K562 (cell line): ENCODE results near the gene ZDHHC1. TPM values are rescaled to one million over a fixed set of nuclear protein-coding genes. Genes with fewer than 3 reads are reported as not detected.

Source experiments
- ATAC-seq: fragments of 200-7000 bp; cut with Tn5 transposase; 3 replicates; pipeline ENCODE4 v1.9.1; 2020; ENCODE audit warnings: moderate library complexity
- BruUV-seq: library from RNA; stranded (reverse); fragments of 400-500 nt; replicated peaks from 2 replicates; lab custom pipeline; 2021; lab: Mats Ljungman, UMichigan
- CTCF ChIA-PET: fragments of 300-600 bp; formaldehyde crosslinking; extraction: SDS; loops from one replicate; lab custom pipeline; 2021; ENCODE audit warnings: low intra/inter-chr PET ratio; lab: Yijun Ruan, JAX
- POLR2A ChIA-PET: fragments of 300-600, 350-650 bp; sonication (Branson Sonifier 250); formaldehyde crosslinking; extraction: SDS; loops from one replicate; lab custom pipeline; 2021; ENCODE audit warnings: antibody characterized with exemption, inconsistent platforms; lab: Yijun Ruan, JAX
- DNase-seq, 4 experiments: peaks; one replicate each; pipeline versions ENCODE4 v3.0.0 to v3.0.0-alpha.2; 2011 to 2018; ENCODE audit warnings: low spot score in 3 of 4, mixed read lengths in 3 of 4; ENCODE audit errors: extremely low read depth in 1 of 4
- FAIRE-seq: peaks from 2 replicates; lab custom pipeline; 2011; peaks lifted over from hg19 to GRCh38; lab: Jason Lieb, UNC
- H2AFZ ChIP-seq: 2 replicates; pipeline ENCODE4 v1.6.0; 2011; ENCODE audit warnings: low read depth, low read length, control low read depth, inconsistent platforms
- H3K27ac ChIP-seq: fragments of 200-600 bp; 3 replicates; pipeline ENCODE4 v1.8.0; 2011; ENCODE audit warnings: low read depth, mild to moderate bottlenecking, control low read depth, inconsistent platforms, low read length, moderate library complexity, mixed read lengths; ENCODE audit errors: extremely low read depth
- H3K27me3 ChIP-seq, 2 experiments: fragments of 300-600 bp in 1 of 2; 2 replicates in 1 of 2; 3 replicates in 1 of 2; pipeline versions ENCODE4 v1.6.0 to v1.8.0; 2011; ENCODE audit warnings: inconsistent platforms in 2 of 2, low read length in 2 of 2, mild to moderate bottlenecking in 1 of 2, mixed read lengths in 1 of 2, moderate library complexity in 1 of 2; ENCODE audit not compliant: control insufficient read depth in 2 of 2, insufficient read depth in 2 of 2
- H3K36me3 ChIP-seq: fragments of 300-600 bp; 3 replicates; pipeline ENCODE4 v1.8.0; 2011; ENCODE audit warnings: mild to moderate bottlenecking, low read length, inconsistent platforms; ENCODE audit not compliant: control insufficient read depth, insufficient read depth
- H3K4me1 ChIP-seq, 2 experiments: fragments of 200-600 bp in 1 of 2; replicated peaks in 1 of 2; 2 replicates in 1 of 2; 3 replicates in 1 of 2; pipeline versions ENCODE4 v1.5.1 to v1.8.0; 2011; ENCODE audit warnings: inconsistent platforms in 2 of 2, low read length in 2 of 2, mild to moderate bottlenecking in 1 of 2, mixed read lengths in 1 of 2, moderate library complexity in 1 of 2; ENCODE audit not compliant: control insufficient read depth in 2 of 2, insufficient read depth in 2 of 2
- H3K4me2 ChIP-seq: 2 replicates; pipeline ENCODE4 v1.6.1; 2011; ENCODE audit warnings: low read length, control low read depth, inconsistent platforms, mixed read lengths; ENCODE audit not compliant: insufficient read depth
- H3K4me3 ChIP-seq: fragments of 200-600 bp; sonication (generic), shearing (Covaris generic); 2 replicates; pipeline ENCODE4 v1.5.1; 2016; ENCODE audit warnings: control low read depth, inconsistent platforms
- H3K79me2 ChIP-seq: fragments of 200-600 bp; 3 replicates; pipeline ENCODE4 v1.8.0; 2011; ENCODE audit warnings: low read length, inconsistent platforms; ENCODE audit not compliant: control insufficient read depth, insufficient read depth
- H3K9ac ChIP-seq, 2 experiments: 2 replicates each; pipeline versions ENCODE4 v1.6.0 to v1.6.1; 2011; ENCODE audit warnings: low read depth in 2 of 2, low read length in 2 of 2, control low read depth in 1 of 2, inconsistent platforms in 1 of 2, mild to moderate bottlenecking in 1 of 2, mixed read lengths in 1 of 2; ENCODE audit not compliant: insufficient read depth in 1 of 2
- H3K9me1 ChIP-seq: one replicate; pipeline ENCODE4 v1.6.0; 2011; ENCODE audit warnings: inconsistent platforms, mild to moderate bottlenecking, low read length, moderate library complexity; ENCODE audit not compliant: control insufficient read depth, insufficient read depth
- H3K9me3 ChIP-seq: replicated peaks from 2 replicates; pipeline ENCODE4 v1.5.1; 2011; ENCODE audit warnings: low read depth, low read length, inconsistent platforms; ENCODE audit not compliant: control insufficient read depth, insufficient read depth
- H4K20me1 ChIP-seq: replicated peaks from 2 replicates; pipeline ENCODE4 v1.6.1; 2011; ENCODE audit warnings: low read length, inconsistent platforms, mixed read lengths; ENCODE audit not compliant: control insufficient read depth, insufficient read depth
- ARID2 ChIP-seq: fragments of 450-650 bp; IDR thresholded peaks from 2 replicates; pipeline ENCODE4 v1.6.1; 2017; ENCODE audit warnings: antibody characterized with exemption, mild to moderate bottlenecking
- ESRRA ChIP-seq: fragments of 450-650 bp; IDR thresholded peaks from 2 replicates; pipeline ENCODE4 v1.6.1; 2014; ENCODE audit warnings: low read depth, mild to moderate bottlenecking, moderate library complexity, borderline replicate concordance
- HMG20B ChIP-seq: fragments of 250-450 bp; sonication (Bioruptor Pico); IDR thresholded peaks from 2 replicates; pipeline ENCODE4 v1.5.0; 2021; ENCODE audit warnings: mild to moderate bottlenecking
- MAZ ChIP-seq, 2 experiments: fragments of 450-650 bp in 1 of 2; sonication (generic) in 1 of 2; formaldehyde crosslinking; IDR thresholded peaks in 1 of 2; conservative IDR thresholded peaks in 1 of 2; 2 replicates each; pipeline versions ENCODE4 v1.4.0 to v1.5.0; 2020; ENCODE audit warnings: mild to moderate bottlenecking in 1 of 2, missing genetic modification reagents in 1 of 2
- RB1 ChIP-seq: fragments of 450-650 bp; IDR thresholded peaks from 2 replicates; pipeline ENCODE4 v1.6.1; 2017; ENCODE audit warnings: low read depth, mild to moderate bottlenecking
- SP1 ChIP-seq: sonication (generic); formaldehyde crosslinking; IDR thresholded peaks from 2 replicates; pipeline ENCODE4 v1.8.1; 2022; ENCODE audit warnings: mild to moderate bottlenecking, missing genetic modification reagents
- STAG1 ChIP-seq: sonication (generic); formaldehyde crosslinking; IDR thresholded peaks from 2 replicates; pipeline ENCODE4 v1.5.0; 2020; ENCODE audit warnings: missing genetic modification reagents, borderline replicate concordance
- WGBS: fragments of 100-300 bp; shearing (Covaris generic); methylation state at CpG from one replicate; pipeline ENCODE4 v1.1.6; 2016; ENCODE audit warnings: low coverage, mixed read lengths; ENCODE audit not compliant: insufficient coverage; ENCODE audit errors: missing lambda C conversion rate; 5-methylcytosine and 5-hydroxymethylcytosine counted together
- in situ Hi-C: fragments of 300-500 bp; cut with MboI; formaldehyde crosslinking; loops from 4 replicates; pipeline ENCODE4 v1.15.0; 2018; ENCODE audit warnings: inconsistent platforms, mixed read lengths
- intact Hi-C: fragments of 100-400 bp; cut with micrococcal nuclease; formaldehyde crosslinking; loops from 2 replicates; pipeline ENCODE4 v1.14.2; 2022
- polyA plus RNA-seq, 8 experiments: library from polyadenylated mRNA; depleted of rRNA in 4 of 8; stranded (reverse) in 5 of 8; unstranded in 3 of 8; fragments of >200 nt; fragmentation: Nextera tagmentation in 2 of 8; fragmentation: Illumina TruSeq in 1 of 8; extraction: Ambion mirVana in 2 of 8; extraction: Trizol in 1 of 8; gene quantifications; 2 replicates each; pipeline versions ENCODE4 v1.2.1 to v1.2.3, GENCODE V29; 2011 to 2014; ENCODE audit warnings: inconsistent platforms in 1 of 8, missing spikeins in 1 of 8
- total RNA-seq, 7 experiments: library from RNA; depleted of rRNA in 6 of 7; stranded (reverse); fragments of >200 nt in 6 of 7; fragmentation: Illumina TruSeq in 2 of 7; extraction: Trizol in 2 of 7; gene quantifications; 2 replicates each; pipeline versions ENCODE4 v1.2.1 to v1.2.3, GENCODE V29; 2011 to 2021; ENCODE audit warnings: low replicate concordance in 1 of 7
- TF ChIP-seq, protein P1 (sequence below), 3 experiments: fragments of 200-800 bp in 1 of 3; sonication (Bioruptor generic) in 1 of 3; sonication (generic) in 1 of 3; formaldehyde crosslinking in 1 of 3; IDR thresholded peaks; 2 replicates each; pipeline versions ENCODE4 v1.6.1 to v1.8.0; 2016 to 2022; ENCODE audit warnings: mild to moderate bottlenecking in 2 of 3, missing compliant biosample characterization in 2 of 3, missing genetic modification characterization in 2 of 3, missing genetic modification reagents in 1 of 3
- TF ChIP-seq, protein P2 (sequence below): fragments of 200-800 bp; sonication (Bioruptor generic); IDR thresholded peaks from 2 replicates; pipeline ENCODE4 v1.6.1; 2017; ENCODE audit warnings: missing genetic modification characterization, missing compliant biosample characterization

The ZDHHC1 gene
- total and polyA plus RNA-seq, 9 of the 15 experiments (the other 6 are each of a cell fraction or from before 2014, with no cell fraction given), result 0.06 to 0.77 (median 0.25) TPM; not detected in 4

DNA sequence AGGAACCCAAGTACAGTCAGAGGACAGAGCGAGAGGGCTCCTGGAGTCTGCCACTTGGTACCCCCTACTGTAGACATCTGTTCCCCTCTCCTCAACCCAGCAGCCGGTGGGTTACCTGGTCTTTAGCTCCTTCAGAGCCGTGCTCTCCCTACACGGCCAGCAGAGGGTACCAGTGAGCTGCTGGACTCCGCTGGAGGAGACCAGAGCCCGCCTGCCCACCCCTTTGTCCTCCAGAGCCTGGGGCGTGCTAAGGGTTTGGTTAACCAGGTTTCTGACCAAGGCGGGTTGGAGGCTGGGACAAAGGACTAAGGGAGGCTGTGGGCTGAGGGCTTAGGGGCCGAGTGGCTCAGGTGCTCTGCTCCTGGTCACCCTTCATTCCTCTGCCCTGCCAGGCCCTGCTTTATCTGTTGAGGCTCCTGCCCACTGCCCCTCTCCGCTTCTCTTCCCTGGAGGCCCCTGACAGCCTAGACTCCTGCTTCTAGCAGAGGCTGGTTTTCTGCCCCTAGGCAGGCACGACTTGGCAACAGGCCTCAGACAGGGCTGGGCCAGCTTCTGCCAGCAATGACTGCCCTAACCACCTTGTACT lies 12.0 kb upstream of the ZDHHC1 start:
- FAIRE-seq, result peak; percentile 89
- Histone ChIP-seq H3K9ac (peak overlapping the region in 1 of 2 experiments; percentile 23; a peak in 1 of 4 replicates), H4K20me1 (peaks cover 13% of the 10 kb centered on the region; the same call in 1 of the 2 replicates), H3K36me3 (no peaks in the 10 kb centered on the region), H3K4me2 (no peak overlapping the region), H3K27ac (no peak overlapping the region), H3K4me3 (no peak overlapping the region), H3K79me2 (no peaks in the 10 kb centered on the region), H3K9me1 (peaks cover under 1% of the 10 kb centered on the region), H2AFZ (no peak overlapping the region), H3K4me1 (peaks cover 8 to 25% of the 10 kb centered on the region in 2 experiments; a peak in 4 of 5 replicates), H3K27me3 (peaks cover 0 to 11% of the 10 kb centered on the region in 2 experiments; a peak in 1 of 5 replicates), H3K9me3 (no peaks in the 10 kb centered on the region)
- in situ Hi-C loops, result no loop called here
- peak; percentile 90 for ATAC-seq
- ChIA-PET POLR2A (interaction anchor here (0.7 to 3.0 kb wide), 4 partner anchors 10 to 469 kb away, joined by 3 to 12 read pairs (median 3); no protein-coding TSS in a partner anchor), CTCF (interaction anchor here (0.8 kb wide), 1 partner anchor 38 kb away, joined by 4 read pairs; no protein-coding TSS in a partner anchor)
- intact Hi-C loops, result loop anchor here (2.0 to 10.0 kb wide), 3 partner anchors 19 to 87 kb away; no protein-coding TSS in a partner anchor
- BruUV-seq, result no TSS peak
- peak; percentile 80 to 86 (median 82) for DNase-seq
- 6% methylated on average over 11 of the region's 11 CpGs for WGBS
- TF ChIP-seq STAG1 (CRISPR knock-in tag) (peak; percentile 33; the same call in 1 of the 2 replicates), HMG20B (CRISPR knock-in tag) (no peak), MAZ (CRISPR knock-in tag; conservative IDR thresholded peaks at IDR 0.05 in 1 of 2, IDR thresholded peaks at IDR 0.05 in 1 of 2) (0 out of 4 replicates have a peak, but pooled peaks of 1 of the 2 experiments have one; percentile 32), ESRRA (0 out of 2 replicates have a peak, but pooled peaks have one; percentile 26), RB1 (peak; percentile 58; the same call in 1 of the 2 replicates), SP1 (CRISPR knock-in tag) (0 out of 2 replicates have a peak, but pooled peaks have one; percentile 18), ARID2 (peak; percentile 76)
- TF ChIP-seq, protein P1, sequence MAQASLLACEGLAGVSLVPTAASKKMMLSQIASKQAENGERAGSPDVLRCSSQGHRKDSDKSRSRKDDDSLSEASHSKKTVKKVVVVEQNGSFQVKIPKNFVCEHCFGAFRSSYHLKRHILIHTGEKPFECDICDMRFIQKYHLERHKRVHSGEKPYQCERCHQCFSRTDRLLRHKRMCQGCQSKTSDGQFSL (CRISPR knock-in tag; IDR thresholded peaks at IDR 0.05), result 0 out of 2 replicates have a peak, but pooled peaks have one; percentile 26
- TF ChIP-seq, protein P1 (tag; IDR thresholded peaks at IDR 0.05), result no peak
- TF ChIP-seq, protein P2, sequence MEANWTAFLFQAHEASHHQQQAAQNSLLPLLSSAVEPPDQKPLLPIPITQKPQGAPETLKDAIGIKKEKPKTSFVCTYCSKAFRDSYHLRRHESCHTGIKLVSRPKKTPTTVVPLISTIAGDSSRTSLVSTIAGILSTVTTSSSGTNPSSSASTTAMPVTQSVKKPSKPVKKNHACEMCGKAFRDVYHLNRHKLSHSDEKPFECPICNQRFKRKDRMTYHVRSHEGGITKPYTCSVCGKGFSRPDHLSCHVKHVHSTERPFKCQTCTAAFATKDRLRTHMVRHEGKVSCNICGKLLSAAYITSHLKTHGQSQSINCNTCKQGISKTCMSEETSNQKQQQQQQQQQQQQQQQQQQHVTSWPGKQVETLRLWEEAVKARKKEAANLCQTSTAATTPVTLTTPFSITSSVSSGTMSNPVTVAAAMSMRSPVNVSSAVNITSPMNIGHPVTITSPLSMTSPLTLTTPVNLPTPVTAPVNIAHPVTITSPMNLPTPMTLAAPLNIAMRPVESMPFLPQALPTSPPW (CRISPR knock-in tag), result peak; percentile 36; the same call in 1 of the 2 replicates
